ENCODE results near the gene SRCAP.

The SRCAP gene

GRCh38 chr16:30778549-30779244, 79.7 kb downstream of the SRCAP start:
- DNase-seq: no peak

- DNase-seq: no peak
These were observed 80.6 kb downstream of the SRCAP start for GRCh38 chr16:30779596-30779995.

- DNase-seq: no peak
These were observed 81.0 kb downstream of the SRCAP start for GRCh38 chr16:30780021-30780420.

GRCh38 chr16:30780549-30780948, 81.6 kb downstream of the SRCAP start:
- no peak for DNase-seq

DNA sequence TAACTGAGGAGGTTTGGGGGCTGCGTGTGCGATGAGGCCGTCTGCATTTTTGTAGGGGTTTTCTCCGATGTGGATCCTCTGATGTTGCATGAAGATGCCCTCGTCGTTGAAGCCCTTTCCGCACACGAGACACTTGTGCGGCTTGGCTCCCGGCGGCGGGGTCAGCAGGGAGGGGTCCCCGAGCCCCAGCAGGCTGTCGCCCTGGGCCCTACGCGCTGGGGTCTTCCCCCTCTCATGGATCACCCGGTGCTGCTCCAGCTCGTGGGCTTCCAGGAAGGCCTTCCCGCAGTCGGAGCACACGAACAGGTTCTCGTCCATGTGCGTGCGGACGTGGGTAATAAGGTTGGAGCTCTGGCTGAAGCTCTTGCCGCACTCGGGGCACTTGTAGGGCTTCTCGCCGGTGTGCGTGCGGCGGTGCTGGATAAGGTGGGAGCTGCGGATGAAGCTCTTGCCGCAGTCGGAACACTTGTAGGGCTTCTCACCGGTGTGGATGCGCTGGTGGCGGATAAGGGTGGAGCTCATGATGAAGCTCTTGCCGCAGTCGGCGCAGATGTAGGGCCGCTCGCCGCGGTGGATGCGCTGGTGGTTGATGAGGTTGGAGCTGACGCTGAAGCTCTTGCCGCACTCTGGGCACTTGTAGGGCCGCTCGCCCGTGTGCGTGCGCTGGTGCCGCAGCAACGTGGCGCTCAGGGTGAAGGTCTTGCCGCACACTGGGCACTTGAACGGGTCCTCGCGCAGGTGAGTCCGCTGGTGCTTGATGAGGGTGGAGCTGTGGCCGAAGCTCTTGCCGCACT, 83.7 kb downstream of the SRCAP start:
- DNase-seq: no peak

- DNase-seq: no peak
These were observed 84.5 kb downstream of the SRCAP start for GRCh38 chr16:30783280-30784109.

DNA sequence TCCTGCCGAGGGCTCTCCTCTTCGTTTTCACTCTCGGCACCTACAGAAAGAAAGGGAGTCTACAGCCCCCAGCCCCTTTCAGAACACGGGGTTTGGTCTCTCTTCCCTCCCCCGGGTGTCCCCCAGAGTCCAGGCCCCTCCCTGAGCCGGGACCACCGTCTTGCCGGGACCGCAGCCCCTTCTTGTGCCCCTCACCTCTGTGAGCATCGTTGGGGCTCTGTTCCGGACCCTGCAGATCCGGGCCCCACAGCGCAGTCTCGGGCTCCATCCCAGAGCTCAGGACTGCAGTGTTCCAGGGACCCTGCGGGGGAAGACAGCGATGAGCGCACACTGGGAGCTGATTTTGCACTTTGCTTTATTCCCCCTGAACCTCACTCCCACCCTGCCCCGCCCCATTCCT, 85.2 kb downstream of the SRCAP start:
- DNase-seq: no peak

- no peak for DNase-seq
These were observed 86.4 kb downstream of the SRCAP start for GRCh38 chr16:30785126-30786106.

DNA sequence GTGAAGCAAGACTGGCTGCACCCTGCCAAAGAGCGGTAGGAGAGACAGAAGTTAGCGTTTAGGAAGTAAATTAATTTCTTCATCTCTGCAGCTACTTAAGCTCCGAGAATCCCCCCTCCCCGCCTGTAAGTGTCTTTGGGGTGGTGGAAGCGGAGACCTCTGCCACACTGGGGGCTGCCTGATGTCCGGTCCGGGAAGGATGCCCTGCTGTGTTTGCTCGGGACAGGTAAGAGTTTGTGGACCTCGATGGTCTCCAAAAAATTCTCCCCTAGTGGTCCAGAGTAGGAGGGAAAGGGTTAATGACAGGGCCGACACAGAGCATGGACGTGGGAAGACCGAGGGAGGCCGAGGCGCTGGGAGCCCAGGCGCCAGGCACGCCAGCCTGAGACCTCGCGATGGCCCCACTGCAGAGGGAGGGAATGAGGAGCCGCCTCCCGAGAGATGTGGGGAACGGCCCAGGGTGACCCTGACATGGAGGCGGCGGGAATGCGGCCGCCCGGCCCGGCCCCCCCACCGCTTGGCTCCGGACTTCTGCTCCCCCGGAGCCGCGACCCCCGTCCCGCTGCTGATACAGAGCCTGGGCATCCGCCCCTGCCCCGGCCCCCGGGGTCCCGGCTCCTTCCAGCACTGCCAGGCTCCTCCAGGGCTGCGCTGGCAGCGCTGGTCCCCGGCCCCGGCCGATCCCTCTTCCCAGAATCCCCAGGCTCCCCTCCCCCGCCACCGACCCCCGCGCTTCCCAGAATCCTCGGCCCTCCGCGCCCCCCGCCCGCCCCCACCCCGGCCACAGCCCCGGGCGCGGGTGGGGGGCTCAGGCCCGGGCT, 87.4 kb downstream of the SRCAP start:
- no peak for DNase-seq

DNA sequence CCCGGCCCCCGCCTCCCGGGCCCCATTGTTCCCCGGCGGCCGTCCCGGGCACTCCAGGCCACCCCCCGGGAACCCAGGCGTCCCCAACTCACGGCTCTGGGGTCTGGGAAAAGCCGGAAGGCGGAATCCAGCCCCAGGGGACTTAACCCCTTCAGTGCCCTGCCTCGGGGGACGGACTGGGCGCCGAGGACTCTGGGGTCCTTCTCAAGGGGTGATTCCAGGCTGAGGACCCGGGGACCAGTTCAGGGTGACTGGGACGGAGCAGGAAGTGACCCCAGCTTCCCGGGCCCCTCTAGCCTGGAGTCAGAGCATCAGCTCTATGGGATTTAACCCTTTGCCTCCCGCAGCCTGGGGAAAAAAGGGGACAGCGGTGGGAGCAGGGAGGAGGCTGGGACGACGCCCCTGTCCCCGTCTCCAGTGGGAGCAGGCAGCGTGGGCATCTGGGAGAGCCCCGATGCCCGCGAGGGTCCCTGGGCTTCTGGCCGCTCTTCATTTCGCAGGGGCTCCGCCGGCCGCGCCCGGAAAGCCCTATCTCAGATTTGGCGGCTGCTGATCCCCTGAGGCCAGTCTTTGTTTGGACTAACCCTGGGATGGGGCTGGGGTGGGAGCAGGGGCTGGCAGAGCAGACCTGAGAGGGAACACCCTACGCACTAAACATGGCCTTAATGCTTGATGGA, 88.1 kb downstream of the SRCAP start, which contains the start of gene ZNF629:
Gene ZNF629 (minus strand): TSS at position 270 of the 677 bp plus-strand sequence. CDS start 2,723 bp downstream, outside the sequence.
- DNase-seq: peak; percentile 52 to 82

DNA sequence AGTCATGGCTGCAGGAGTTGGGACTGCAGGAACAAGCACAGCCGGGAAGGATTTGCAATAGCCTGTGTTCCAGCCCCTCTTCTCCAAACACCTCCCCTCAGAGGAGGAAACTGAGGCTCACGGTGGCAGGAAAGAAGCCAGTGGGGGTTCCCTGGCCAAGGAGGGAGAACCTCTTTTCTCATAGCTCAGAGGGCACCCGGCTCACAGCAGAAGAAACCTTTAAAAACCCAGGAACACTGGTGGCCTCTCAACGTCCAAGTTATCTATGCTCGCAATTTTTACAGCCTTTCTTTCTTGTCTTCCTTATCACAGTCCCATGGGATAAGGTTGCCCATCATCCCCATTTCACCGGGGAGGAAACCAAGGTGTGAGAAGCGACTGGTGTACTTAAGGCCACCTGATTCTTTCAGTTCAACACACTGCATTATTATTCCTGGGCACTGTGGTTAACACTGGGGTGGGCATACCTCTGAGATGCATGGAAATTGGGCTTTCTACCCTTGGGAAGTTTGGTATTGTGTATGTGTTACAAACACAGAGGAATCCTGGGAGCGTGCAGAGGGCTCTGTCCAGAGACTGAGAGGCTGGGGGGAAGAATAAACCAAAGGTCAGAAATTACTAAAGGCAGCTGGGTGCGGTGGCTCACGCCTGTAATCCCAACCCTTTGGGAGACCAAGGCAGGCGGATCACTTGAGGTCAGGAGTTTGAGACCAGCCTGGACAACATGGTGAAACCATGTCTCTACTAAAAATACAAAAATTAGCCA, 88.8 kb downstream of the SRCAP start:
- DNase-seq: no peak
